CD4-positive, alpha-beta T cell treated with Interleukin-1 beta for 1 hour (primary cell): ENCODE results near the gene KRT24.

Experiments
- DNase-seq, 2 donors: peaks; one replicate each; pipeline ENCODE4 v3.0.0-alpha.2; 2020 to 2022

Gene KRT24

GRCh38 chr17:40687106-40687505 is 16.4 kb downstream of the KRT24 start:
- DNase-seq = no peak

DNA sequence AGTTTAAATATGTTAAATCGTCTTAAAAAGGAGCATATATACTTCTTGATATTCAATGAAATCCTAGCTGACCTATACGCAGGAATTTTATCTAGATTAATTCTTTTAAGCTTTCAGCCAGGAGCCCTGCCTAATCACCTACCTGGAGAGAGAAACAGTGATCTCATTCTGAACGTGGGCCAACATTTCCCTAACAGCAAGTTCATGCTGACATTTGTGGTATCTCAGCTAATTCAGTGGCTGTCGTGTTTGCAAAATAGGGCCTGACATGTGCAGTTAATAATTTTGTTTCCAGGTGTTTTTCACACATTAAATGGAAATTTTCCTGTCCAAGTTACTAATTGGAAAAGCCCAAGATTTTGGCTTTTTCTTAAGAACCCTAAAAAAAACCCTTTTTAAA is 17.4 kb downstream of the KRT24 start:
- no peak for DNase-seq

DNA sequence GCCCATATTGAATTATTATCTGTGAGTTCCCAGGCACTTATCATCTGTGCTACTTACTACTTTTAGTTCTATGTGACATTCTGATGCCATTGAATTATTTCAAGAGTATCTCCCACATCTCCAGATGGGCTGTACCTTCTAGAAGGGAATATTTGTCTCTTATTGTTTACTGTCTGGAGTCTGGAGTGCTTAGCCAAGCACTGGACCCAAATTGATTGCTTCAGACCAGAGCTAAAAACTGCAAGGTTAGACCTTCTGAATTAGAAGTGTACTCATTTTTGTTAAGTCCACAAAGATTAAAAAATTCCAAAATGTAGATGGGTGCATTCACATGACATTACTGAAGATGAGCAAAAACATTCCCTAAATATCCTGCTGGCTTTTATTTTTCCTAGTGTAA is 22.6 kb downstream of the KRT24 start:
- no peak for DNase-seq

- no peak for DNase-seq
Observed at GRCh38 chr17:40679523-40679907, 24.0 kb downstream of the KRT24 start.

DNA sequence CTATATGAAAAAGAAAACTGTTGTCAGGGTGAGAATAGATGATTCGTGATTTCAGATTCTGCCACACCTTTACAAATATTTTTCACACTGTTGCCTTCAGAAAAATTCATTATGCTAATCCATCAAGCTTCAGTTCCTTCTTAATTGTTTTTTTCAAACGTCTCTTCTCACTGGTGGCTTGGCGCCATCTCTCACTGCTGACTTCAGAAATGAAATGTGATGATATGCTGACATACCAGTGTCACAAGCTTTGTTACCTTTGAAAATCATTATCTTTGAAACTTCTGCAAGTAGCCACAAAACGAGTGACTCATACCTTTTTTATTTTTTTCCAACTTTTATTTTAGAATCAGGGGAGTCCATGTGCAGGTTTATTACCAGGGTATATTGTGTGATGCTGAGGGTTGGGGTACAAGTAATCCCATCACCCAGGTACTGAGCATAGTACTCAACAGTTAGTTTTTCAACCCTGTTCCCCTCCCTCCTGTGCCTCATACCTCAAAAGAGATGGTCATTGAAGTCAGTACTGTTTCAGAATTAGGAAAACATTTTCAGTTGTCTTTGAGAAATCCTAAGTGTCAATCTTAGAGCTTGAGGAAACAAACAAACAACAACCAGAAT is 24.5 kb downstream of the KRT24 start:
- no peak for DNase-seq

DNA sequence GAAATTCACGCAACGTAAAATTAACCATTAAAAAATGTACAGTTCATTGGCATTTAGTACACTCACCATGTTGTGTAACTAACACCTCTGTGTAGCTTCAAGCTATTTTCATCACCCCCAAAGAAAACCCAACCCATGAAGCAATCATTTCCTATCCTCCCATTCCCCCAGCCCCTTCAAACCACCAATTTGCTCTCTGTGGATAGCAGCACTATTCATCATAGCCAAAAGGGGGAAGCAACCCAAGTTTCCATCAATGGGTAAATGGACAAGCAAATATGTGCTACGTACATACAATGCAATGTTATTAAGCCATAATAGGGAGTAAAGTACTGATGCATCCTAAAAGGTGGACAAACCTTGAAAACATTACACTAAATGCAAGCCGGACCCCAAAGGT is 27.6 kb downstream of the KRT24 start:
- no peak for DNase-seq

GRCh38 chr17:40672654-40673053 is 30.9 kb downstream of the KRT24 start:
- DNase-seq = no peak

DNA sequence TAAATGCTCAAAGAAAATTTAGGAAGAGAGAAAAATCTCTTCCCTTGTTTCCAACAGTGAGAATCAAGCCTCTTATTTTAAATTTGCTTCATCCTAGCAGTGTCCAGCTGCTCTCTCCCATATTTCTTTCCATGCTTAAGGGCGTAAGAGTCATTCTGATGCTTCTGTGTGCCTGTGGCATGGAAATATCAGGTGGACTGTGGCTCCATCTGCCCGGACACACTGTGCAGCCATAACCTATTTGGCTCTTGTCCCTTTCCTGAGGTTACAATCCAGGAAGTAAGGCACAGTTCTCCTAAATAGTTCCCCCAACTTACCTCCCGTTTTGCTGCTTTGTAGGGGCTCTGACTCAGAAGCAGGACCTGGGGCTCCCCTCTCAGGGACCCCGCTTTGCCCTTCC is 32.3 kb downstream of the KRT24 start:
- no peak for DNase-seq

- no peak for DNase-seq
Observed at GRCh38 chr17:40666331-40666730, 37.2 kb downstream of the KRT24 start.

- no peak for DNase-seq
Observed at GRCh38 chr17:40664582-40665333, 38.8 kb downstream of the KRT24 start, which contains the start of gene KRT222. KRT222 (minus strand) TSS chr17:40665177; CDS start chr17:40665099, 78 bp downstream.

DNA sequence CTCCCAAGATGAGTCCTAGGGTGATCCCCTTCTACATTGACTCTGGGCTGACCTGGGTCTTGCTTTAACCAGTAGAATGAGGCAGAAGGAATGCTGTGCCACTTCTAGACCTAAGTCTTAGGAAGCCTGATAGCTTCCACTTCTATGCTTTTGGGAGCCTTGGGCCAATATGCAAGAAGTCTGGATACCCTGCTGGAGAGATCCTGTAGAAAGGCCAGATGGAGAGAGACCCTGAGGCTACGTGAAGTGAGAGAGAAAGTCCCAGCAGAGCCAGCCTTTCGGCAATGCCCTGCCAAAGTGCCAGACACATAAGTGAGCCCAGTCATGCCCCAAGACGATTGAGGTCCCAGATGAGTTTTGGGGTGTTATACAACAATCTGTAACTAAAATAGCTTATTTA is 40.3 kb downstream of the KRT24 start:
- no peak for DNase-seq

DNA sequence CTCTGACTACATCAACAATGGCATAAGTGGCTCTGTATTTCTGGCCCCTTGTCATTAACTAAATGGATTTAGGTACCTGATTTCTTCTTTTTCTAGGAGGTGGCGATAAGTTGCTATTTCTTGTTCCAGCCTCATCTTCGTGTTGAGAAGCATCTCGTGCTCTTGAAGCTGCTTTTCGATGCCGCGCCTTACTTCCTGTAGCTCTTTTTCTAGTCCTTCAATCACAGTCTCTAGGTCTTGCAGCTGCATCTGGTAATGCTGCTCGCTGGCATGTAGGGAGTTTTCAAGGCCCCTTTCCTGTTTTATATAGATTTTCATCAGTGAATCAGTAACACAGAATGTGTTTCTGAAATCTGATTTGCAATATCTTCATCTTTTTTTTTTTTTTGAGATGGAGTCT is 43.6 kb downstream of the KRT24 start:
- DNase-seq = no peak

- DNase-seq = no peak
Observed at GRCh38 chr17:40658396-40658795, 45.2 kb downstream of the KRT24 start.

GRCh38 chr17:40651939-40652338 is 51.6 kb downstream of the KRT24 start:
- no peak for DNase-seq

DNA sequence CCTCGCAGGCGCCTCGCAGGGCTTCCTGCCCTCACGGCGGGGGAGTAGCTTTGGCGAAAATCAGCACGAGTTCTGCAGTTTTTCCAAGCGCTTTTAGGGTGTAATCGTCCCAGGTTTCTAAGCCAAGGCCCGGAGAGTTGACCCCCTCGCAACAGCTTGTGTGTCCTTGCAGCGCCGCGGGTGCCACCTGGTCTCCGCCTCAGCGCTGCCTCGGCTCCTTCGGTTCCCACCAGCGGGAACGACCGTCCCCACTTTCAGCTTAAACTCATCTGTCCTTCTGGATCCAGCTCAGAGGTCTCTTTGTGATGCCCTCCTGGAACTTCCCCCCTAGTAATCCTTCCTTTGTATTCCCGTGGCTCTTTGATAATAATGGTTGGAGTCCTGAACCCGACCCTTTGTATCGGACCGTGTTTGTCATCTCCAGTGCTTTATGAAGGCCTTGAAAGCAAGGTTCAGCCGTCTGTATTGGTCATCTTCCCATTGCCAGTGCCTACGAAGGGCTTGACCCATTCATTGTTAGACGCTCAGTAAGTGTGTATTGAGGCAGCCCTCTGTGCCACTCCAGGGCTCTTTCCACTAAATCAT is 55.1 kb downstream of the KRT24 start:
- DNase-seq = no peak
